Hematopoietic multipotent progenitor cell treated with erythropoietin and hydrocortisone succinate and interleukin-3 and kit ligand, for 8 days (in vitro differentiated cells): Measurements from ENCODE around the gene SUPT3H.
"Not testable (repeated sequence)": the region's sequence is repeated elsewhere in the genome, so short reads cannot be mapped to it uniquely, and the experiment has no call there.

Experiments
- DNase-seq: peaks from one replicate; pipeline ENCODE4 v3.0.0-alpha.2; 2015

SUPT3H gene

DNA sequence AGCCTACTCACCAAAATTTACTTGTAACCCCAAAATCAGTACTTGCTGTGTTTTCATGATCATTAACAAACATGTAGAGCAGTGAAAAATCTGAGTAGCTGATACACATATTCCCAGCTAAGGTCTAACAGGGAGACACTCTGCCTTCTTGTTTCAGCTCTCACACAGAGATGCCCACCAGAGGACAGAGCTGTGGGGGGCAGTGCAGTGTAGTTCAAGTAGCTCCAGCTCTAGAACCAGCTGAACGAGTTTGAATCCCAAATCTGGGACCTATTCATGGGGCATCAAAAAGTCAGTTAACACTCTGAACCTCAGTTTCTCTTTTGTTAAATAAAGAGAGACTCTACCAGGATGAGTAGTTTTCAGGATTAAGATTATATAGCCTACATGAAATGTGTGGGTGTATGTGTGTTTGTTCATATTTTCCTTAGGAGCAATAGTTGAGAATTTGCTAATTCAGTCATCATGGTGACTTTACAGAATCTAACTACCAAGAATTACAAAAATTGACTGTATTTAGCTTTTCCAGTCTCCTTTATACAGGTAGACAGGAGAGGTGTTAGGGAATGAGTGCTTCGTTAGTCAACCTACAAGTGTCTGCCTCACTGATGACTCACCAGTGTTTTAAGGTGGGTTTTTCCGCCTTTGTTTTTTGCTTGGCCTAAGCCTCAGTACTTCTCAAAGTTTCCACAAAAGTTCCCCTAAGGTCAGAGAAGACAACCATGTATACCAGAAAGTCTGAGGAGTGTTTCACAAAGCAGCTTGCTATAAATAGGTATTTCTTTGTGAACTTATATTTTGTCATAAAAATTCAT, 213.6 kb downstream of the SUPT3H start:
- DNase-seq, result no peak

- no peak for DNase-seq
Observed at GRCh38 chr6:45160305-45160704, 217.4 kb downstream of the SUPT3H start.

DNA sequence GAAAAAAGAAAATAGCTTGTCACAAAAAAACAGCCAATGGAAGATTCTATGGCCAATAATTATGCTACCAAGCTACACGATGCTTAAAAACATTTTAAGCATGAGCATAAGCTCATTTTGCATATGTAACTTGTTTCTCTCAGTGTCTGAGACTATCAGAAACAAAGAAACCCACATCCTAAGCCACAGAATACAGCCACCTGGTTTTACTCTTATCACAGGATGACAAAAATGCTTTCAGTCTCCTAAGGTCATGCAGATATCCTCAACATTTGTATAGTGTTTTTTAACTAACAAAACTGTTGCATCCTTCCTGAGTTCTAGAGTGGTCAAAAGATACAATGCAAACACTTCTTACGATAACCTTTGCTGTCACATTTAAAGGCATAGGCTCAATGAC, 221.7 kb downstream of the SUPT3H start:
- DNase-seq, result peak; percentile 55

GRCh38 chr6:45155341-45155894, 222.3 kb downstream of the SUPT3H start:
- DNase-seq, result no peak

DNA sequence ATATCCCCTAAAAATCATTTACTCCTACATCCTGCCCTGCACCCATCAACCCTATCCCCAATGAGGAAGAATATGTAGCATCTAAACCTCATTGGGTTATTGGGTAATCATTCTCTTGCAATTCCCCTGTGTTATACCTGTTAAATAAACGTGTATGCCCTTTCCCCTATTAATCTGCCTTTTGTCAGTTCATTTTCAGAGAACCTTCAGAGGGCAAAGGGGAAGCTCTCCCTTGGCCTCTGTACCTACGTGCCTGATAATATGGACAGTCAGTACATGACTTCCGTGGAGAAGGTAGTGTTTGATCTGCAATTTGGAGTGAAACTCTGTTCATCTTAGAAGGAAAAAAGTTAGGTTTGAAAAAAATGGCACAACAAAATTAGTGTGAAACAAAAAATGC, 223.1 kb downstream of the SUPT3H start:
- DNase-seq, result no peak

- no peak for DNase-seq
Observed at GRCh38 chr6:45148711-45149341, 228.9 kb downstream of the SUPT3H start.

DNA sequence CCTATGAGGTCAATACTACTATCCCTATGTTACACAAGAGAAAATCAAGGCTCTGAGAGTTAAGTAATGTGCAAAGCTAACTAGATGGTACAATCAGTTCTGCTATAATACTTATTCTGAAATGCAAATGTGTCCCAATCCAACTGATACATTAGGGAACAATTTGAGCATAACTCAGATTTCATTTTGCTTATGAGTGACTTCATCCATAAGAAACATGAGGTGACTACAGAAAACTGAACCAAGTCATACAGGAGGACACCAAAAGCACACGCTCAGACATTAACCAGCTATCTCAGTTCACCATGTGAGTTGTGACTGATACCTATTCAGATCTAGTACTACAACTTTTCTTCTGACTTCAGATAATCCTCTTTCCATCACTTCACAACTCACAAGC, 229.5 kb downstream of the SUPT3H start:
- DNase-seq, result no peak

- not testable (repeated sequence) for DNase-seq
Observed at GRCh38 chr6:45145658-45146057, 232.1 kb downstream of the SUPT3H start.

- no peak for DNase-seq
Observed at GRCh38 chr6:45138765-45139164, 239.0 kb downstream of the SUPT3H start.

DNA sequence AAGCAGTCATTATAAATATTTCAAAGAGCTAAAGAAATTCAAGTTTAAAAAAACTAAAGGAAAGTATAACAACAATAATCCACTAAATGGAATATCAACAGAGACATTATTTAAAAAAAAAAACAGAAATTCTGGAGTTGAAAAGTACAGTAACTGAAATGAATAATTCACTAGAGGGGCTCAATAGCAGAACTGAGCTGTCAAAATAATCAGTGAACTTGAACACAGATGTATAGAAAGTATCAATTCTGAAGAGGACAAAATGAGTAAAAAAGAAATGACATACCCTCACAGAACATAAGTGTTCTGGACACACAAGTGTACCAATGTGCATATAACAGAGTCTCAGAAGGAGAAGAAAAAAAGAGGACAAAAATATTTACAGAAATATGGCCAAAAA, 241.2 kb downstream of the SUPT3H start:
- no peak for DNase-seq

DNA sequence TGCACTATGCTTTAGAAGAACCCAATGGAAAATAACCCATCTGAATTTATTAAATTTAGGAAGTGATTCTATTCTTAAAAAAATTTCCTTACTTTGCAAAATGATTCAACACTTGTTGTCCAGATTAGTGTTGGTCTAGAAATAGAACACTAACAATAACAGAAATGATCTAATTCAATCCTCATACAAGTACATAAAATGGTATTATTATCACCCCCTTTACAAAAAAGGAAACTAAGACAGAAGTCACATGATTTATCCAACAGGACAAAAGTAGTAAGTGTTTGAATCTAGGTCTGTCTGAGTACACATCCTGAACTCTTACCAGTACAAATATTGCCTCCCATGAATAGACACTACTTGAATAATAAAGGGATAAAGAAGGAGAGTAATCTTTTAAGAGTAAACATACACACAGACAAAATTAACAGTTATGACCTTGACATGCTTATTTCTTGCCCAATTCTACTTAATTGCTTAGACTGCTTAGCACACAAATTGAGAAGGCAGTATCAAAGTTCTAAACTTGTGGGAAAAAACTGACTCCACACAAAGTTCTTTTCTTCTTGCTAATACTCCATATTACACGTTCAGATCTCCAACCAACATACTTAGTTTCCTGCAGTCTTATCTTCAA, 245.0 kb downstream of the SUPT3H start:
- DNase-seq, result no peak

GRCh38 chr6:45132059-45132458, 245.7 kb downstream of the SUPT3H start:
- no peak for DNase-seq

DNA sequence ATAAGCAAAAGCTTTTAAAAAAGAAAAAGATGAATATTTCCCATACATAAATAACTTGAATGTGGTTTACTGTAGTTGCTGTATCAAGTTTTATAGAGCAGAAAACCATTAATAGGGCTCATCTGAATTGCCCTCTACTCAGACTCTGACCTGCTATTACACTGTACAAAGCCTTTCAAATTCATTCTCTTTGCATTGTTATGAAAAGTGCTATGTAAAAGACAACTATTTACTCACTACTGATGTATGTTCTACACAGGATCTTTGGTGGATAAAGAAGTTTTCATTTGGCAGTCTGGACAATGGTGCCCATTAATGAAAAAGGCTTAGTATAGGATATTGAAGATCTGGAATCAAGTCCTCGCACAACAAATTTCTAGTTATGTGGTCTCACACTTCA, 248.7 kb downstream of the SUPT3H start:
- DNase-seq, result no peak

GRCh38 chr6:45127185-45127584, 250.5 kb downstream of the SUPT3H start:
- no peak for DNase-seq

- no peak for DNase-seq
Observed at GRCh38 chr6:45126033-45126432, 251.7 kb downstream of the SUPT3H start.

- DNase-seq, result no peak
Observed at GRCh38 chr6:45123023-45123422, 254.7 kb downstream of the SUPT3H start.

- DNase-seq, result no peak
Observed at GRCh38 chr6:45118754-45119153, 259.0 kb downstream of the SUPT3H start.

- no peak for DNase-seq
Observed at GRCh38 chr6:45116714-45117410, 260.9 kb downstream of the SUPT3H start.

GRCh38 chr6:45115696-45116095, 262.0 kb downstream of the SUPT3H start:
- DNase-seq, result no peak

GRCh38 chr6:45112711-45113110, 265.0 kb downstream of the SUPT3H start:
- DNase-seq, result no peak

DNA sequence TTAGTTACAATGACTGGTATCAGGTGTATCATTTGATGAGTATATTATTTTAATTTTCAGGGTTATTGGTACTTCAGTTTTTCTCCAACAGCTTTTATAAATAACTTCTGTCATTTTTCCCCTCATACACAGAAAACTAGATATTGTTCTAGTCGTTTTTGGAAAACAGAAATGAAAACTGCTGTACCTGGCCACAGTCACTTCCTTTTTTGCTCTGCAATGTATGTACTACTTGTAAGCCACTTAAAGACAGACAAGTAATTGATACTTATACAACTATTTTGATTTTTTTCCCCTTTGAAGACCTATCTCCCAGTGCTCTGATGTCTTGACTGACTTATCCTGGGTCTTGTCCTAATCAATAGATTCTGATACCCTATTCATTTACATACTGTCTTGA, 268.2 kb downstream of the SUPT3H start:
- no peak for DNase-seq

DNA sequence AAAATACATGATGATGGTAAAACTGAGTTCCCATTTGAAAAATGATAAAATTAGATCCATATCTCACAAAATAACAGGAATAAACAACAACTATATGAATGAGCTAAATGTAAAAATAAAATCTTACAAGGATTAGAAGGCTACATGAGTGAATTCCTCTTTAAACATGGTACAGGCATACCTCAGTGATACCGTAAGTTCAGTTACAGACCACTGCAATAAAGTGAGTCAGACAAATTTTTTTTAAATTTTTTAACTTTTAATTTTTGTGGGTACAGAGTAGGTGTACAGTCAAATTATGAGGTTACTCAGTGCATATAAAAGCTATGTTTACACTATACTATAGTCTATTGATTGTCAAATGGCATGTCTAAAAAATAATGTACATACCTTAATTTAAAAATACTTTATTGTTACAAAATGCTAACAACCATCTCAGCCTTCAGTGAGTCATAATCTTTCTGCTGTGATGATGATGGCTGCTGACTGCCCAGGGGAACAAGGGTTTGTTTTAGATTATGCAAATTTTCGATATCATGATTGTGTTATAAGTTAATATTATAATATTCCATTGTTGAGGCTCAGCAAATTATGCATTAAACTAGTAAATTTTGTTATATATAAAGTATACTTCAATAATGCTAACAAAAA, 272.4 kb downstream of the SUPT3H start:
- DNase-seq, result no peak

GRCh38 chr6:45104429-45104828, 273.3 kb downstream of the SUPT3H start:
- DNase-seq, result no peak
